ENCODE data around the gene EFHC1. TPM values are rescaled to one million over a fixed set of nuclear protein-coding genes. Genes with fewer than 3 reads are reported as not detected.
A peak's percentile ranks its signal among the peaks of the same experiment; 100 is the strongest.
"Not testable (repeated sequence)": the region's sequence is repeated elsewhere in the genome, so short reads cannot be mapped to it uniquely, and the experiment has no call there.

EFHC1 gene
- total and polyA plus RNA-seq, 4 donors, result 3.3 to 11.3 (median 6.9) TPM

GRCh38 chr6:52423971-52424381 lies 3.8 kb downstream of the EFHC1 start:
- TF ChIP-seq JUND (IDR thresholded peaks at IDR 0.05) (peak in 1 of 2 donors; percentile 40), RXRA (IDR thresholded peaks at IDR 0.05) (no peak), HNF4A (conservative IDR thresholded peaks at IDR 0.05) (no peak)
- TF ChIP-seq, protein P1, sequence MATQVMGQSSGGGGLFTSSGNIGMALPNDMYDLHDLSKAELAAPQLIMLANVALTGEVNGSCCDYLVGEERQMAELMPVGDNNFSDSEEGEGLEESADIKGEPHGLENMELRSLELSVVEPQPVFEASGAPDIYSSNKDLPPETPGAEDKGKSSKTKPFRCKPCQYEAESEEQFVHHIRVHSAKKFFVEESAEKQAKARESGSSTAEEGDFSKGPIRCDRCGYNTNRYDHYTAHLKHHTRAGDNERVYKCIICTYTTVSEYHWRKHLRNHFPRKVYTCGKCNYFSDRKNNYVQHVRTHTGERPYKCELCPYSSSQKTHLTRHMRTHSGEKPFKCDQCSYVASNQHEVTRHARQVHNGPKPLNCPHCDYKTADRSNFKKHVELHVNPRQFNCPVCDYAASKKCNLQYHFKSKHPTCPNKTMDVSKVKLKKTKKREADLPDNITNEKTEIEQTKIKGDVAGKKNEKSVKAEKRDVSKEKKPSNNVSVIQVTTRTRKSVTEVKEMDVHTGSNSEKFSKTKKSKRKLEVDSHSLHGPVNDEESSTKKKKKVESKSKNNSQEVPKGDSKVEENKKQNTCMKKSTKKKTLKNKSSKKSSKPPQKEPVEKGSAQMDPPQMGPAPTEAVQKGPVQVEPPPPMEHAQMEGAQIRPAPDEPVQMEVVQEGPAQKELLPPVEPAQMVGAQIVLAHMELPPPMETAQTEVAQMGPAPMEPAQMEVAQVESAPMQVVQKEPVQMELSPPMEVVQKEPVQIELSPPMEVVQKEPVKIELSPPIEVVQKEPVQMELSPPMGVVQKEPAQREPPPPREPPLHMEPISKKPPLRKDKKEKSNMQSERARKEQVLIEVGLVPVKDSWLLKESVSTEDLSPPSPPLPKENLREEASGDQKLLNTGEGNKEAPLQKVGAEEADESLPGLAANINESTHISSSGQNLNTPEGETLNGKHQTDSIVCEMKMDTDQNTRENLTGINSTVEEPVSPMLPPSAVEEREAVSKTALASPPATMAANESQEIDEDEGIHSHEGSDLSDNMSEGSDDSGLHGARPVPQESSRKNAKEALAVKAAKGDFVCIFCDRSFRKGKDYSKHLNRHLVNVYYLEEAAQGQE (IDR thresholded peaks at IDR 0.05), result no peak
- H3K9ac ChIP-seq (ENCODE audit: low read depth in 1 of 2, low read length in 2 of 2), result no peak overlapping the region
- no peak overlapping the region for H3K4me3 ChIP-seq (ENCODE audit: low read depth in 1 of 3, low read length in 3 of 3)
- H3K9me3 ChIP-seq (ENCODE audit: control insufficient read depth in 4 of 4, low read length in 3 of 4), result no peaks in the 10 kb centered on the region
- no peaks in the 10 kb centered on the region for H3K27me3 ChIP-seq (ENCODE audit: control insufficient read depth in 4 of 4, insufficient read depth in 4 of 4, low read length in 3 of 4)
- H3K27ac ChIP-seq (ENCODE audit: low read depth in 1 of 2, low read length in 2 of 2), result no peak overlapping the region
- 95% methylated on average over 8 of the region's 8 CpGs for WGBS
- H3K4me1 ChIP-seq (ENCODE audit: control insufficient read depth in 4 of 4, insufficient read depth in 4 of 4, low read length in 3 of 4), result peaks cover 1 to 17% (median 9%) of the 10 kb centered on the region in 4 donors
- H3K36me3 ChIP-seq (ENCODE audit: control insufficient read depth in 4 of 4, insufficient read depth in 3 of 4, low read depth in 1 of 4, low read length in 3 of 4), result no peaks in the 10 kb centered on the region
- no peak for DNase-seq (ENCODE audit: low spot score)

DNA sequence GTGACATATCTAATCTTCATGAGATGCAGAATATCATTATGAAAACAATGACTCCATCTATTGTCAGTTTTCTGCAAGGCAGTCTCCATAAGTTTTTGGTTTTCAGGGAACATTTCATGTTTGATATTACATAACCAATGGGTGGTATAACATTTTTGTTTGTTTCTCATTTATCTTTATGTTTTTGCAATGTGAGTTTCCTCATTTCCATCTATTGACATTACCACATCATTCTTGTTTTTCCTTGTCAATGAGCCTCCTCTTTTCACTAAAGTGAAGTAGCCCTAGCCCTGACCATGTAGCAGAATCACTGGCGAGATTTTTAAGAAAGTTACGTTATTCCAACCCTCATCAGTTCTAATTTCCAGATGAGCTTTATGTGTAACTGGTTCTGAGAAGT lies 4.4 kb downstream of the EFHC1 start:
- Histone ChIP-seq H3K36me3 (ENCODE audit: control insufficient read depth in 4 of 4, insufficient read depth in 3 of 4, low read depth in 1 of 4, low read length in 3 of 4) (no peaks in the 10 kb centered on the region), H3K9ac (ENCODE audit: low read depth in 1 of 2, low read length in 2 of 2) (no peak overlapping the region), H3K27me3 (ENCODE audit: control insufficient read depth in 4 of 4, insufficient read depth in 4 of 4, low read length in 3 of 4) (no peaks in the 10 kb centered on the region), H3K27ac (ENCODE audit: low read depth in 1 of 2, low read length in 2 of 2) (no peak overlapping the region), H3K4me3 (ENCODE audit: low read depth in 1 of 3, low read length in 3 of 3) (no peak overlapping the region), H3K4me1 (ENCODE audit: control insufficient read depth in 4 of 4, insufficient read depth in 4 of 4, low read length in 3 of 4) (peaks cover 1 to 12% (median 9%) of the 10 kb centered on the region in 4 donors), H3K9me3 (ENCODE audit: control insufficient read depth in 4 of 4, low read length in 3 of 4) (no peaks in the 10 kb centered on the region)
- 96% methylated on average over 2 of the region's 2 CpGs for WGBS
- TF ChIP-seq TAF1 (conservative IDR thresholded peaks at IDR 0.05) (no peak), NR2F2 (IDR thresholded peaks at IDR 0.05) (no peak), YY1 (IDR thresholded peaks at IDR 0.05) (no peak), JUND (IDR thresholded peaks at IDR 0.05) (no peak), RAD21 (IDR thresholded peaks at IDR 0.05) (no peak), FOXA2 (IDR thresholded peaks at IDR 0.05) (no peak), SP1 (IDR thresholded peaks at IDR 0.05) (no peak), FOXA1 (IDR thresholded peaks at IDR 0.05) (no peak), HNF4A (conservative IDR thresholded peaks at IDR 0.05) (no peak), RXRA (IDR thresholded peaks at IDR 0.05) (no peak)
- TF ChIP-seq, protein P2, sequence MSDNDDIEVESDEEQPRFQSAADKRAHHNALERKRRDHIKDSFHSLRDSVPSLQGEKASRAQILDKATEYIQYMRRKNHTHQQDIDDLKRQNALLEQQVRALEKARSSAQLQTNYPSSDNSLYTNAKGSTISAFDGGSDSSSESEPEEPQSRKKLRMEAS (IDR thresholded peaks at IDR 0.05), result no peak
- DNase-seq (ENCODE audit: low spot score), result no peak

DNA sequence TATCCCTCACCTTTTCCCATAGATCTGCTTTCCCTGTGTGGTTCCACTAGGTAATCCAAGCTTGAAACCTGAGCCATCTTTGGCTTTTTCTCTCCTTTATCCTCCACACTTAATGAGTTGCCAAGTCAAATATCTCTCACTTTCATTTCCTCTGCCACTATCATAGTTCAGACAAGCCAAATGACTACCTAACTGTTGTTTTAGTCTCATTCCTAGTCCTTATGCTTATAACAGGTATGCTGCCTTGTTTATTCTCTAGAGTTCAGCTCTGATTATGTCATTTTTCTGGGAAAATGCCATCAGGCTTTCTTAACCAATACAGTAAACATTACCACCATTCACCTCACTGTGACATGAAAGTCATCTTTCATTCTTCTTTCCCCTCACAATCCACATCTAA lies 6.5 kb downstream of the EFHC1 start:
- Histone ChIP-seq H3K4me3 (ENCODE audit: low read depth in 1 of 3, low read length in 3 of 3) (no peak overlapping the region), H3K9me3 (ENCODE audit: control insufficient read depth in 4 of 4, low read length in 3 of 4) (no peaks in the 10 kb centered on the region), H3K4me1 (ENCODE audit: control insufficient read depth in 4 of 4, insufficient read depth in 4 of 4, low read length in 3 of 4) (peaks cover 0 to 1% (median 0%) of the 10 kb centered on the region in 4 donors), H3K36me3 (ENCODE audit: control insufficient read depth in 4 of 4, insufficient read depth in 3 of 4, low read depth in 1 of 4, low read length in 3 of 4) (no peaks in the 10 kb centered on the region), H3K27me3 (ENCODE audit: control insufficient read depth in 4 of 4, insufficient read depth in 4 of 4, low read length in 3 of 4) (no peaks in the 10 kb centered on the region), H3K27ac (ENCODE audit: low read depth in 1 of 2, low read length in 2 of 2) (peak overlapping the region; percentile 49 to 74), H3K9ac (ENCODE audit: low read depth in 1 of 2, low read length in 2 of 2) (no peak overlapping the region)
- no peak for DNase-seq (ENCODE audit: low spot score)
- TF ChIP-seq HNF4A (conservative IDR thresholded peaks at IDR 0.05), result peak; percentile 19 to 50
- peak; percentile 49 for TF ChIP-seq FOXA2 (IDR thresholded peaks at IDR 0.05)
- TF ChIP-seq RAD21 (IDR thresholded peaks at IDR 0.05), result peak; percentile 29 to 47
- peak; percentile 26 for TF ChIP-seq YY1 (IDR thresholded peaks at IDR 0.05)
- peak; percentile 12 to 65 for TF ChIP-seq RXRA (IDR thresholded peaks at IDR 0.05)
- no peak for TF ChIP-seq FOXA1 (IDR thresholded peaks at IDR 0.05)
- TF ChIP-seq JUND (IDR thresholded peaks at IDR 0.05), result no peak
- peak; percentile 31 for TF ChIP-seq SP1 (IDR thresholded peaks at IDR 0.05)

- not testable (repeated sequence) for H3K9me3 ChIP-seq (ENCODE audit: control insufficient read depth in 4 of 4, low read length in 3 of 4); H3K27ac ChIP-seq (ENCODE audit: low read depth in 1 of 2, low read length in 2 of 2); H3K27me3 ChIP-seq (ENCODE audit: control insufficient read depth in 4 of 4, insufficient read depth in 4 of 4, low read length in 3 of 4); H3K9ac ChIP-seq (ENCODE audit: low read depth in 1 of 2, low read length in 2 of 2); H3K4me1 ChIP-seq (ENCODE audit: control insufficient read depth in 4 of 4, insufficient read depth in 4 of 4, low read length in 3 of 4); H3K36me3 ChIP-seq (ENCODE audit: control insufficient read depth in 4 of 4, insufficient read depth in 3 of 4, low read depth in 1 of 4, low read length in 3 of 4); DNase-seq (ENCODE audit: low spot score); H3K4me3 ChIP-seq (ENCODE audit: low read depth in 1 of 3, low read length in 3 of 3)
- 86% methylated on average over 4 of the region's 4 CpGs for WGBS
Observed at GRCh38 chr6:52433294-52433693, 13.2 kb downstream of the EFHC1 start.
